ENCODE results near the gene GLS2. TPM values are rescaled to one million over a fixed set of nuclear protein-coding genes. Genes with fewer than 3 reads are reported as not detected.
A peak's percentile ranks its signal among the peaks of the same experiment; 100 is the strongest.

The GLS2 gene
- total and polyA plus RNA-seq, 9 of the 15 experiments (the other 6 are each of a cell fraction or from before 2014, with no cell fraction given) = 0.11 TPM; not detected in 8

GRCh38 chr12:56468216-56469006, 19.6 kb downstream of the GLS2 start, which contains the start of gene SPRYD4 (continued):
- TF ChIP-seq CLOCK (CRISPR knock-in tag; IDR thresholded peaks at IDR 0.05; ENCODE audit: borderline replicate concordance) (no peak), IRF1 (CRISPR knock-in tag; IDR thresholded peaks at IDR 0.05; ENCODE audit: borderline replicate concordance) (no peak), CHCHD3 (CRISPR knock-in tag; IDR thresholded peaks at IDR 0.05) (no peak), NFATC3 (IDR thresholded peaks at IDR 0.05) (no peak), ZBTB17 (CRISPR knock-in tag; IDR thresholded peaks at IDR 0.05) (no peak), IRF9 (tag; IDR thresholded peaks at IDR 0.05) (no peak), MAX (CRISPR knock-in tag; IDR thresholded peaks at IDR 0.05) (peak; percentile 100), ZNF174 (CRISPR knock-in tag; IDR thresholded peaks at IDR 0.05) (no peak), ZBTB33 (CRISPR knock-in tag; IDR thresholded peaks at IDR 0.05) (no peak), ZNF592 (IDR thresholded peaks at IDR 0.05) (no peak), THRA (IDR thresholded peaks at IDR 0.05) (no peak), CBX3 (IDR thresholded peaks at IDR 0.05; ENCODE audit: borderline replicate concordance in 1 of 2, low read length in 2 of 2) (peak in 1 of 2 experiments; percentile 67; a peak in 1 of 3 replicates)

Data from K562 (cell line).